Activated naive CD8-positive, alpha-beta T cell treated with anti-CD3 and anti-CD28 coated beads for 36 hours (primary cell): ENCODE data around the gene MCM8. TPM values are rescaled to one million over a fixed set of nuclear protein-coding genes. Genes with fewer than 3 reads are reported as not detected.
A peak's percentile ranks its signal among the peaks of the same experiment; 100 is the strongest.

Experiments used
- DNase-seq: peaks from one replicate; pipeline ENCODE4 v3.0.0; 2021
- H3K27ac Mint-ChIP-seq: one replicate; pipeline ENCODE4 v1.8.0; 2022; ENCODE audit warnings: mild to moderate bottlenecking, moderate library complexity, mixed read lengths
- H3K27me3 Mint-ChIP-seq: one replicate; pipeline ENCODE4 v1.8.0; 2022; ENCODE audit warnings: mild to moderate bottlenecking, mixed read lengths
- H3K36me3 Mint-ChIP-seq: one replicate; pipeline ENCODE4 v1.8.0; 2021; ENCODE audit warnings: mild to moderate bottlenecking, mixed read lengths
- H3K4me1 Mint-ChIP-seq: one replicate; pipeline ENCODE4 v1.8.0; 2021; ENCODE audit warnings: mixed read lengths
- H3K4me3 Mint-ChIP-seq: one replicate; pipeline ENCODE4 v1.8.0; 2022; ENCODE audit warnings: mild to moderate bottlenecking, moderate library complexity, mixed read lengths
- H3K9me3 Mint-ChIP-seq: one replicate; pipeline ENCODE4 v1.8.0; 2022; ENCODE audit warnings: mixed read lengths
- total RNA-seq, 2 experiments: library from RNA; stranded (reverse); gene quantifications; one replicate each; pipeline ENCODE4 v1.2.3, GENCODE V29; 2021

Gene MCM8
- total RNA-seq, 2 experiments from 2014 or later = 34.7 to 35.2 TPM

- H3K36me3 Mint-ChIP-seq = no peaks in the 10 kb centered on the region
- no peak overlapping the region for H3K27ac Mint-ChIP-seq
- no peak overlapping the region for H3K4me3 Mint-ChIP-seq
- no peak for DNase-seq
- no peaks in the 10 kb centered on the region for H3K27me3 Mint-ChIP-seq
- peaks cover 13% of the 10 kb centered on the region for H3K4me1 Mint-ChIP-seq
- H3K9me3 Mint-ChIP-seq = no peaks in the 10 kb centered on the region
These were observed 19.0 kb upstream of the MCM8 start for GRCh38 chr20:5931411-5931810.

GRCh38 chr20:5932796-5933195, 17.7 kb upstream of the MCM8 start:
- Mint-ChIP-seq H3K27ac (no peak overlapping the region), H3K27me3 (no peaks in the 10 kb centered on the region), H3K4me3 (no peak overlapping the region), H3K9me3 (no peaks in the 10 kb centered on the region), H3K36me3 (peaks cover 1% of the 10 kb centered on the region), H3K4me1 (peaks cover 14% of the 10 kb centered on the region)
- DNase-seq = no peak

- no peaks in the 10 kb centered on the region for H3K9me3 Mint-ChIP-seq
- peaks cover 14% of the 10 kb centered on the region for H3K4me1 Mint-ChIP-seq
- no peak overlapping the region for H3K4me3 Mint-ChIP-seq
- DNase-seq = no peak
- no peaks in the 10 kb centered on the region for H3K27me3 Mint-ChIP-seq
- H3K36me3 Mint-ChIP-seq = peaks cover 4% of the 10 kb centered on the region
- no peak overlapping the region for H3K27ac Mint-ChIP-seq
These were observed 16.5 kb upstream of the MCM8 start for GRCh38 chr20:5933802-5934436.

GRCh38 chr20:5935384-5935783, 15.1 kb upstream of the MCM8 start:
- H3K36me3 Mint-ChIP-seq = peaks cover 5% of the 10 kb centered on the region
- no peak overlapping the region for H3K4me3 Mint-ChIP-seq
- peaks cover 14% of the 10 kb centered on the region for H3K4me1 Mint-ChIP-seq
- H3K9me3 Mint-ChIP-seq = no peaks in the 10 kb centered on the region
- no peaks in the 10 kb centered on the region for H3K27me3 Mint-ChIP-seq
- no peak for DNase-seq
- no peak overlapping the region for H3K27ac Mint-ChIP-seq

GRCh38 chr20:5936238-5936637, 14.2 kb upstream of the MCM8 start:
- Mint-ChIP-seq H3K4me1 (peaks cover 14% of the 10 kb centered on the region), H3K9me3 (no peaks in the 10 kb centered on the region), H3K27ac (no peak overlapping the region), H3K36me3 (peaks cover 5% of the 10 kb centered on the region), H3K27me3 (no peaks in the 10 kb centered on the region), H3K4me3 (no peak overlapping the region)
- DNase-seq = no peak

GRCh38 chr20:5938456-5939029, 11.9 kb upstream of the MCM8 start:
- Mint-ChIP-seq H3K36me3 (peaks cover 12% of the 10 kb centered on the region), H3K9me3 (no peaks in the 10 kb centered on the region), H3K27ac (no peak overlapping the region), H3K27me3 (no peaks in the 10 kb centered on the region), H3K4me1 (peaks cover 14% of the 10 kb centered on the region), H3K4me3 (no peak overlapping the region)
- no peak for DNase-seq

- H3K27ac Mint-ChIP-seq = no peak overlapping the region
- no peak for DNase-seq
- H3K9me3 Mint-ChIP-seq = no peaks in the 10 kb centered on the region
- no peak overlapping the region for H3K4me3 Mint-ChIP-seq
- peaks cover 37% of the 10 kb centered on the region for H3K36me3 Mint-ChIP-seq
- peaks cover 4% of the 10 kb centered on the region for H3K27me3 Mint-ChIP-seq
- H3K4me1 Mint-ChIP-seq = peaks cover 41% of the 10 kb centered on the region
These were observed 4.5 kb upstream of the MCM8 start for GRCh38 chr20:5945963-5946362.

- H3K27me3 Mint-ChIP-seq = peaks cover 4% of the 10 kb centered on the region
- peaks cover 47% of the 10 kb centered on the region for H3K4me1 Mint-ChIP-seq
- peaks cover 46% of the 10 kb centered on the region for H3K36me3 Mint-ChIP-seq
- peak; percentile 10 for DNase-seq
- H3K4me3 Mint-ChIP-seq = no peak overlapping the region
- peak overlapping the region; percentile 59 for H3K27ac Mint-ChIP-seq
- no peaks in the 10 kb centered on the region for H3K9me3 Mint-ChIP-seq
These were observed 3.2 kb upstream of the MCM8 start for GRCh38 chr20:5947276-5947675.

GRCh38 chr20:5949943-5950270, 545 bp upstream of the MCM8 start:
- Mint-ChIP-seq H3K4me3 (peak overlapping the region; percentile 97), H3K4me1 (peaks cover 51% of the 10 kb centered on the region), H3K27ac (peak overlapping the region; percentile 98), H3K27me3 (peaks cover 4% of the 10 kb centered on the region), H3K9me3 (no peaks in the 10 kb centered on the region), H3K36me3 (peaks cover 55% of the 10 kb centered on the region)
- no peak for DNase-seq

GRCh38 chr20:5967469-5967868, 17.0 kb downstream of the MCM8 start:
- Mint-ChIP-seq H3K36me3 (peaks cover 30% of the 10 kb centered on the region), H3K27ac (no peak overlapping the region), H3K27me3 (no peaks in the 10 kb centered on the region), H3K4me3 (no peak overlapping the region), H3K4me1 (no peaks in the 10 kb centered on the region), H3K9me3 (no peaks in the 10 kb centered on the region)
- DNase-seq = no peak

GRCh38 chr20:5968462-5968861, 18.0 kb downstream of the MCM8 start:
- H3K4me1 Mint-ChIP-seq = no peaks in the 10 kb centered on the region
- H3K9me3 Mint-ChIP-seq = no peaks in the 10 kb centered on the region
- H3K27me3 Mint-ChIP-seq = no peaks in the 10 kb centered on the region
- H3K27ac Mint-ChIP-seq = no peak overlapping the region
- no peak overlapping the region for H3K4me3 Mint-ChIP-seq
- peaks cover 35% of the 10 kb centered on the region for H3K36me3 Mint-ChIP-seq
- DNase-seq = no peak

- Mint-ChIP-seq H3K4me3 (no peak overlapping the region), H3K9me3 (no peaks in the 10 kb centered on the region), H3K27me3 (no peaks in the 10 kb centered on the region), H3K36me3 (peaks cover 33% of the 10 kb centered on the region), H3K4me1 (no peaks in the 10 kb centered on the region), H3K27ac (no peak overlapping the region)
- no peak for DNase-seq
These were observed 19.0 kb downstream of the MCM8 start for GRCh38 chr20:5969348-5969935.

GRCh38 chr20:5969940-5970339, 19.5 kb downstream of the MCM8 start:
- H3K36me3 Mint-ChIP-seq = peaks cover 32% of the 10 kb centered on the region

GRCh38 chr20:5970381-5970780, 19.9 kb downstream of the MCM8 start:
- H3K27me3 Mint-ChIP-seq = no peaks in the 10 kb centered on the region
- H3K4me3 Mint-ChIP-seq = no peak overlapping the region
- DNase-seq = no peak
- H3K27ac Mint-ChIP-seq = no peak overlapping the region
- H3K4me1 Mint-ChIP-seq = no peaks in the 10 kb centered on the region
- peaks cover 28% of the 10 kb centered on the region for H3K36me3 Mint-ChIP-seq
- H3K9me3 Mint-ChIP-seq = no peaks in the 10 kb centered on the region

More at GRCh38 chr20:5969940-5970339, 19.5 kb downstream of the MCM8 start:
- Mint-ChIP-seq H3K27me3 (no peaks in the 10 kb centered on the region), H3K9me3 (no peaks in the 10 kb centered on the region), H3K27ac (no peak overlapping the region), H3K4me3 (no peak overlapping the region), H3K4me1 (no peaks in the 10 kb centered on the region)
- no peak for DNase-seq

- Mint-ChIP-seq H3K4me1 (no peaks in the 10 kb centered on the region), H3K4me3 (no peak overlapping the region), H3K27ac (no peak overlapping the region), H3K27me3 (no peaks in the 10 kb centered on the region), H3K36me3 (peaks cover 21% of the 10 kb centered on the region), H3K9me3 (no peaks in the 10 kb centered on the region)
- no peak for DNase-seq
These were observed 20.8 kb downstream of the MCM8 start for GRCh38 chr20:5971203-5971602.

GRCh38 chr20:5973172-5973571, 22.7 kb downstream of the MCM8 start:
- no peak overlapping the region for H3K4me3 Mint-ChIP-seq
- H3K4me1 Mint-ChIP-seq = no peaks in the 10 kb centered on the region
- H3K36me3 Mint-ChIP-seq = peaks cover 17% of the 10 kb centered on the region
- no peak overlapping the region for H3K27ac Mint-ChIP-seq
- no peaks in the 10 kb centered on the region for H3K9me3 Mint-ChIP-seq
- no peaks in the 10 kb centered on the region for H3K27me3 Mint-ChIP-seq
- DNase-seq = no peak
